CD4-positive, alpha-beta T cell treated with Interleukin-15 for 4 hours (primary cell): ENCODE measurements around the gene DDX10.

Experiments used
- DNase-seq: peaks from one replicate; pipeline ENCODE4 v3.0.0-alpha.2; 2020; ENCODE audit warnings: low spot score

The DDX10 gene

DNA sequence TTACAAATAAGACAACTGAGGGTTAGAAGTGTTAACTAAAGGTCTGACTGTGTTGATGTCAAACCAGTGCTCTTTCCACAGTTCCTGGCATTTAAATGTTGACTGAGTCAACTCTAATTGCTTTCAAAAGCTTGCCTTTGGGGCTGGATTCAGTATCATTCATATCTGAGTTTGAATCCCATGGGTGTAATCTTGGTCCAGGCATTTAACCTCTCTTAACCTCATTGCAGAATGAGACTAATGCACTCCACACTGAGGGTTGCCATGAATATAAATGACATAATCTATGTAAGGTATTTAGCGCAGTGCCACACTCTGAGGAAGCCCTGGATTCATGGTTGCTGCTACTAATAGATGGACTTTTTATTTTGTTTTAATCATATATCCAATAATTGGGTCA lies 274.3 kb downstream of the DDX10 start:
- DNase-seq = no peak

DNA sequence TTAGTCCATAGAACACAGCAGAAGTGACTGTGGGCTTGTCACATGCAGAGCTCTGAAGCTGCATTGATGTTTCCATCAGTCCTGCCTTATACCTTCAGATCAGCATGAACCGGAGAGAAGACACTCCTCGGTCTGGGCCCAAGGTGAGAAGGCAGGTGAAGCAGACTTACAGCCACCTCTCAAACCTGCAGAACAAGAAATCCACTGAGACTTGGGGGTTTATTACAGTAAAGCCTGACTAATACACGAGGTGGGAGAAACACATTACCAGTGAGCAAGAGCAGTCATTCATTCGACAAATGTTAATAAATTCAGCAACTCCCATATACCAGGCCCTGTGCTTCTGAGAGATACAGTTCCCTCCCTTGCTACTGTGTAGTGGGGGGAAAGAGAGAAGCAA lies 279.0 kb downstream of the DDX10 start:
- no peak for DNase-seq

DNA sequence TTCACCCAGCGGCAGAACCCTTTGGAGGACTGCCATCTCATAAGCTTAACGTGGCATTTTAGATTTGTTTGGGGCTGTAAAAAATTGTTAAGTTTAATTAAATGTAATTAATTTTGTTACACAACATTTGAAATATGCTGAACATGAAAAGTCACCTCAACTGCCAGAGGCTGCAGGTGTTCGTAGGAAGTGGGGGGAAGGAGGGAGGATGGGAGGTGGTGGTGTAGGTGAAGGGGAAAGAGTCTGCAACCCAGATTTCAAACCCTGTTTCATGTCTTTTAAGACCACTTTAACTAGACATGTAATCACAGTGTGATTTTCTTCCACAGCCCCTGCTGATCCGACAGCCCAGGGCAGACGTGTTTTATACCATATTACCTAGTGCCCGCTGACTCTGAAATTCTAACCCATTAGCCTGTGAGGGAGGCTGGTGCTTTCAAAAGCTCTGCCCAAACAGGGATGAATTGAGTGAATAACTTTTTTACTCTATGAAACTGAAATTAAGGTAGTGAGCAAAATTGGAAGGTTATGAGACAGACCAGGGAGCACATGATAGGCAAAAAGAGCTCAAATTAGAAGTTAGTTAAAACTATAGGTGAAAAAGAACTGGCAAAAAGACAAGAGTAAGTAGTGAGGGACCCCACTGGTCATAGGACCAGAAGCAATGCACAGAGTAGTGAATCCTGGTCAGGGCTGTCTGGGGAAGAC lies 279.8 kb downstream of the DDX10 start:
- no peak for DNase-seq

DNA sequence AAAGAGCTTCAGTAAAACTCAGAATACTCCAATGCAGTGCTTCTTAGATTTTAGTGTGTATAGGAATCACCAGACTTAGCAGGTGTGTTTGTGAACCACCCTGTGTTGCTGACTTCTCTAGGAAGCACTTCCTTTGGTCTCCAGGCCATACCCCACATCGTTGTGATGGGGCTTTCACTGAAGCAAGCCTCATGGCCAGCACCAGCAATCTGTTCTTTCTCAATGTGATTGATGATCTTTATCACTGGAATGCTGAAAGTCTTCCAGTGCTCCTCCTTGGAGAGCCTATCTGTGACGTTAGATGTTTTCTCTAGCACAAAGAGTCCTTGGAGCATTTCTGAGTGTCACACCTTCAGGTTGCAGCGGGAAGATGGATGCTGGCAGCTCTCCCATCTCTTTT lies 280.5 kb downstream of the DDX10 start:
- no peak for DNase-seq

DNA sequence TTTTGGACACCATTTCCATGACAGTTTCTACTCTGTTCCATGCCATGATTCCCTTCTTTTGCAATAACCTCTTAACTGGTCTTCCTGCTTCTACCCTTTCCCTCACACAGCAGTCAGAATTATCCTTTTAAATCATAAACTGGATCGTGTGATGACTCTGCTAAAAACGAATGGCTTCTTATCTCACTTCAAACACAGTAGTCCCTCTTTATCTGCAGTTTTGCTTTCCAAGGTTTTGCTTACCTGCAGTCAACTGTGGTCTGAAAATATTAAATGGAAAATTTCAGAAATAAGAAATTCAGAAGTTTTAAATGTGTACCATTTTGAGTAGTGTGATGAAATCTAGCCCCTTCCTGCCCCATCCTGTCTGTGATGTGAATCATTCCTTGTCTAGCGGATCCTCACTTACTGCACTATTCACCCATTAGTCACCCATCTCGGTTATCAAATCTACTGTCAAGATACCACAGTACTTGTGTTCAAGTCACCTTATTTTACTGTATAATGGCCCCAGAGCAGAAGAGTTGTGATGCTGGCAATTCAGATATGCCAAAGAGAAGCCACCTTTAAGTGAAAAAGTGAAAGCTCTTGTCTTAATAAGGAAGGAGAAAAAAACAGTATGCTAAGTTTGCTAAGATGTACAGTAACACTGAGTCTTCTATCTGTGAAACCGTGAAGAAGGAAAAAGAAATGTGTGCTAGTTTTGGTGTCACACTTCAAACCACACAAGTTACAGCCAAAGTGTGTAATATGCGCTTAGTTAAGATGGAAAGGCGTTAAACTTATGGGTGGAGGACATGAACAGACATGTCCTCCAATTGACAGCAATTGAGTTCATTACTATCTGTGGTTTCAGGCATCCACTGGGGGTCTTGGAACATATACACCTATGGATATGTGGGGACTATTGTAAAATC lies 283.0 kb downstream of the DDX10 start:
- no peak for DNase-seq

DNA sequence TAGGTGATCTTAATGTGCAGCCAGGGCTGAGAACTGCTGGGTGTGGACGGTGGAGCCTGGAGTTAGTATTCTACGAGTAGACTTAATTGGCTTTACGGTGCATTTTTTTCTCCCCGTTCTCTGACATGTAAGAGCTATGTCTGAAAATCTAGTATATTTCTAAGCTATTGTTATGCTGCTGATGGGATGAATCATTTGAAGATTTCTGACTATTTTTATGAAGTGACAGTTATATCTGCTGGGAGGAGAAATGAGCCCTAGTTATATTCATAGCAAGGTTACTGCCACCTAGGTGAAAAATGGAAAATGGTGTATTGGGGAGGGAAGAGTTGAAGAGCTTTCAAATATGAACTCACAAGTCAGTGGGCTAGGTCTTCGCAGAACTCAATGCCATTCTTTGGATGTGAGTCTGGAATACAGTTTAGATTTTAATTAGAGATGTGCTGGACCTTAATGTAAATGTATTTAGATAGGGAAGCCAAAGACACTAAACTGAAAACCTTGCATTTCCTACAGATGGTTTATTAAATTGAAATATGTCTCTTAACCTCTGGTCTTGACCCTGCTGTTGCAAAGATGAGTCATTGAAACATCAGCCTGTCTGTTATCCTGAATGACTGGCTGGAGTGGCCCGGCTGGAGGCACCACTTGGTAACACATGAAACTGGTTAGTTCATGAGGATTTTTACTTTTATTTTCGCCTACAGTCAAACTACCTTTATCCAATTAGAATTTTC lies 293.7 kb downstream of the DDX10 start:
- DNase-seq = no peak

DNA sequence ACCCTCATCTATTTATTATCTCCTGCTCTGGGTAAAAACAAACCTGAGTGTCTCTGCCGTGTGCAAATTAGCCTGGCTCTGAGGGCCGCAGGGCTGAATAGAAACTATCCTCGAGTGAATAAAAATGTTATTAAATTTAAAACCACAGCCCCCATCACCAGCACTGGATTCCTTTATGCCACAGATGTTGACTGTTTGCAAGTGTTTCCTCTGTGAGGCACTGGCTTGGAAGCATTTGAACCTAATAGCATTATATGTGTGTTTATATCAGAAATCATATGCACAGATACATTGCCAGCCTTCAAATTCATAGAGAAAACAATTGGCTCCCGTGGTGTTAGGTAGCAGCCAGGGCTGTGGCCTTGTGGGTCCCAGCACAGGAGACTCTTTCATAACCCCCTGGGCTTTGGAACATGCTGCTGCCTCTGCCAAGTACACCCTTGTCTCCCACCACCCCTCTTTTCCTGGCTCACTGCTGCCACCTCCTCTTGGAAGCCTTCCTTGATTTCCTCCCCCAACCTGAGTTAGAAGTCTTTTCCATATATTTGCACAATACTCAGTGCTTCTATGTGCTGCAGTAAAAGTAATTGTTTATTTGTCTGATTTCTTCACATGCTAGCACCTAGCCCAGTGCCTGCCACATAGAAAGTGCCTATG lies 294.4 kb downstream of the DDX10 start:
- DNase-seq = no peak

DNA sequence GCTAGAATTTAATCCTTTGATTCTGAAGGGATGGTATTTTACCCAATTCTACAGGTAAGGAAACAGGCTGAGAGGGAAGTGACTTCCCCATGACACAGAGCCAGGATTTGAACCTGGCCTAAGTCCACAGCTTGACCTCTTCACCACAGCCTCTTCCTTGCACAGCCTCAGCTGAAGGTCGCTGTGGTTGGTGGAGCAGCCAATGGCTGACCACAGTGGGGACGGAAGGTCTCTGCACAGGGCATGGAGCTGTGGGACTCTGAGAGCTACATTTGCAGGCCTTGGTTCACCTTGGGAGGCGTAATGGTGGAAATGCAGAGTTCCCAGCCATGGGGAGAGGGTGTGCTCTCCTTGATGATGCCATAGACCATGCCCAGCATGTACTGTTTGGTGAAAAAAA lies 295.0 kb downstream of the DDX10 start:
- no peak for DNase-seq

DNA sequence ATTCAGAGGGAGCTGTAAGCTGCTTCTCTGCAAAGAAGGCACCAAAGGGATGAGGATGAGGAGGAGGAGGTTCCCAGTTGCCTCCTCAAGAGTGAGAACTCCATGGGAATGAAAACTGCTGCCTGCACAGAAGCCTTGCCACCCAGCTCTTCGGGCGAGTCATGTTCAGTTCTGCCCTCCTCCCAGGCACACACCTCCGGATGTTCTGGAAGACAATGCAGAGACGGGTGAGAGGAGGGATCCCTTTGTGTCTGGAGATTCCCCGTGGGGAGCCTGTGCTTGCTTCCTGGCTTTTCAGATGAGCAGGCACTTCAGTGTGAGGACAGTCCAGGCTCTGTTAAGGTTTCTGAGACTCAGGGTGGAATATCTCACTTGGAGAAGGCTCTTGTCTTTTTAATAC lies 295.6 kb downstream of the DDX10 start:
- no peak for DNase-seq

DNA sequence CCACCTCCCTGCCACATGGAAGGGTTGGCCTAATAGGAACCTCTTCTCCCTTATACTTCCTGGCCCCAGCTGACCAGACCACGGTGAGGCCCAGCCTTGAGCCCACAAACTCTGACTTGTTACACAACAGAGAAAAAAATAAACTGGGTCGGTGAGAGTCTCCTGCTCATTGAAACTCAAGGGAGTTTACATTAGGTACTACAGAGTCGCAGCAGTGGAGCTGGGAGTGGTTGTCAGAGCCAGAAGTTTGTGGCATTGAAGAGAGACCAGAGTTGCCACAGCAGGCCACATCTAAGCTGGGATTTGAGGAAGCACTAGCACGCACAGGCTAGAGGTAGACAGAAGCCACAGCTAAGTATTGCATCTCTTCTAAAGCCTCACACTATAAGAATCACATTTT lies 296.2 kb downstream of the DDX10 start:
- no peak for DNase-seq

DNA sequence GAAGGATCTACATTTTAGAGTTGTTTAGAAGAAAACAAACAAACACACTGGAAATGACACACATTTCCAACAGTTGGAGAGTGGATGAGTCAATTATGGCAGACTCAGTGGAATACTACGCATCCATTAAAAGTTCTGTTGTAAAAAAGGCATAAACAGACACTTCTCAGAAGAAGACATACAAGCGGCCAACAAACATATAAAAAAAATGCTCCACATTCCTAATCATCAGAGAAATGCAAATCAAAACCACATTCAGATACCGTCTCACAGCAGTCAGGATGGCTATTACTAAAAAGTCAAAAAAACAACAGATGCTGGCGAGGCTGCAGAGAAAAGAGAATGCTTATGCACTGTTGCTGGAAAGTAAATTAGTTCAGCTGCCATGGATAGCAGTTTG lies 298.2 kb downstream of the DDX10 start:
- no peak for DNase-seq

DNA sequence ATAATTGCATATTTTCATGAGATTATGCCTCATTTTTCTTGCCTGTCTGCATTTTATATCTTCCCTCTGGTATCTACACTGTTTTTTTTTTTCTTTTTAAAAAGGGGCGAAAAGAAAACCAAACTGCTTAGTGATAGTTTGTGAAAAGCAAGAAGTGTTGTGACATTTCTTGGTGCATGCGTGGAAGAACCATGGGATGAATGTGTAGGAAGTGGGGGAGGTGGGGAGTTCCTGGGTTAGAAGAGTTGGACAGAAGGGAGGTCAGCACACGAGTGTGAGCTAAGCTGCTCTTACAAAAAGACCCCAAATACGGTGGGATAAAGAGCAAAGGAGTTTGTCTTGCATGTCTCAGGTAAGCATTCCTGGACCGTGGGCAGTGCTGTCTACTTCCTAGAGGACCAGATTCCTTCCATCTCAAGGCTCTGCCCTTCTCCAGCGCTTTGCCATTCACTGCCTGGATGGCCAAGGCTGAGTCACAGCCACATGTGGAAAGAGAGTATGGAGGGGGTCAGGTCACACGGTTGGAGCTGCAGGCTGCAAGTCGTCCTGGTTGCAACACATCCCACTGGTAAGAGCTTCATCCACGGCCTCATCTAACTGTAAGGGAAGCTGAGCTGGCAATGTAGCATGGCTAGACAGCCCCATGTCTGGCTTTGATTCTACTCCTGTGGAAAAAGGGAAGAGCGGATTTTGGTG lies 300.6 kb downstream of the DDX10 start:
- DNase-seq = no peak

DNA sequence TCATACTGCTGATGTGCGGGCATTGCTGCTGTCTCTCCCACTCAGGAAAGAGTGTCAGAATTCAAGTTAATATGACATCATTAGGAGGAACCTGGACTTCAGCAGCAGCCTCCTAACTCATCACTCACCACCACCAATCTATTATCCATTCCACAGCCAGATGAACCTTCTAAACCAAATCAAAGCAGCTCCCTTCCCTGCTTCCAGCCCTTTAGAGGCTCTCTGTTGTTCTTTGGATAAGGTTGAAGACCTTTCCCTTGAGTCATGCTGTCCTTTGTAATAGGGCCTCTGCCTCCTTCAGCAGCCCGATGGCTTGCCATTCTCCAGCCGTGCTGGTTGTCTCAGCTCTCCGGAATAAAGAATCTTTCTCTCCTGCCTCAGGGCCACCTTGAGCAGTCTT lies 301.3 kb downstream of the DDX10 start:
- no peak for DNase-seq

DNA sequence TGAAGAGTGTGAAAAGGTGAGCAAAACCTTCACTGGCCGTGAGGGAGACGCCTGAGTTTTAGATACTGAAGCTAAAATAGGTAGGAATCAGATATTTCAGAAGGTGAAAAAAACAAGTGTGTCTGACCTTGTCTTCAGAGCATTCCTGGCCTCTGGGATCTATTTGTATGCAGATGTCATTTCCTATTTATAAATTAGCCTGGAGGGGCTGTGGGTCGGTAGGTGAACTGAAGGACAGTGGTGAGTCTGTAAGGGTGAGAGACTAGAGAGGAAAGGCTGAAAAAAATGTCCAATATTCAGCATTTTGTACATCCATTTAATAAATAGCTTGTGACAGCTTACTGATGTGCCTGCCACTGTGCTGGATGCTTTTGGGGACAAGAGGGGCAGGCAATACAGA lies 302.1 kb downstream of the DDX10 start:
- no peak for DNase-seq

DNA sequence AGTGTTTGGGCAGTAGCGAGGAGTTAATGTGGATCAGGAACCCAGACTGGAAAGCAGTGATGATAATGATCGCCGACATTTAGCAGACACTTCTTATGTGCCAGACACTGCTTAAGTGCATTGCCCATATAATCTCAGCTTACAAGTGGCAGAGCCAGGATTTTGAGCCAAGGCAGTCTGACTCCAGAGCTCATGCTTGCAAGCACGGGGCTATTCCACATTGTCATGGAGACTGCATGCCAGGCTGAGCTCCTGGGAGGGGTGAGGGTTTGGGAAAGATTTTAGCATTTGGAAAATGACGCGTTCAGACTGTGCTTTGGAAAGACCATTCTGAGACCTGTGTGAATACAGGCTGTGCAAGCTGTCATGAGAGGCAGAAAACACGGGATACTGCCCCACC lies 302.7 kb downstream of the DDX10 start:
- DNase-seq = no peak

DNA sequence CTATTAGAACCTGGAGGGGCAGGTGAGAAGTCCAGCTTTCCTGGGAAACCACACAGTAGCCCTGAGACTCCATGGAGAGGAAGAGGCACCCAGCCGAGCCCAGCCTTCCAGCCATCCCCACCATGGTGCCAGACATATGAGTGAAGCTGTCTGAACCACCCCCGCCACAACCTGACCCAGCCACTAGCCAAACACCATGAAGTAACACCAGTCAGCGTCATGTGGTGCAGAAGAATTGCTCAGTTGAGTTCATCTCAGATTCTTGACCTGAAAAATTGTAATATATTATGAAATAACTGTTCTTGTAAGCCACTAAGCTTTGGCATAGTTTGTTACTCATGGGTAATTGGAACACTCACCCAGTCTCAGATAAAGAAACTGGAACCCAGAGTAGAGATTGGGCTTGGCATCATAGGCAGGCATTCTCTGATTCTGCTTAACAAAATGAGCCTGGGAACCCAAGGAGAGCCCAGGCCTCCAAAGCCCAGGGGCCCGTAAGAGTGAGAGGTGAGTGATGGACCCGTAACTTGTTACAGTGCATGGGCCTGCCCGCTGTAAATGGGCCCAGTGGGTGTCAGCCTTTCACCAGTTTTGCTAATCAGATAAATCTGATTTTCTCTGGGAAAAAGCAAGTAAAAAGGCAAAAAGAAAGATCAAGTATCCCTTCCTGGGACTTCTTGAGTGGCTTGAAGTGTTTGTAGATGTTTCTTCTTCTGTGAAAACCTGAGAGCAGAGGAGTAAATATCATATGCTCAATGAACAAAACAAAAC lies 305.5 kb downstream of the DDX10 start:
- no peak for DNase-seq

DNA sequence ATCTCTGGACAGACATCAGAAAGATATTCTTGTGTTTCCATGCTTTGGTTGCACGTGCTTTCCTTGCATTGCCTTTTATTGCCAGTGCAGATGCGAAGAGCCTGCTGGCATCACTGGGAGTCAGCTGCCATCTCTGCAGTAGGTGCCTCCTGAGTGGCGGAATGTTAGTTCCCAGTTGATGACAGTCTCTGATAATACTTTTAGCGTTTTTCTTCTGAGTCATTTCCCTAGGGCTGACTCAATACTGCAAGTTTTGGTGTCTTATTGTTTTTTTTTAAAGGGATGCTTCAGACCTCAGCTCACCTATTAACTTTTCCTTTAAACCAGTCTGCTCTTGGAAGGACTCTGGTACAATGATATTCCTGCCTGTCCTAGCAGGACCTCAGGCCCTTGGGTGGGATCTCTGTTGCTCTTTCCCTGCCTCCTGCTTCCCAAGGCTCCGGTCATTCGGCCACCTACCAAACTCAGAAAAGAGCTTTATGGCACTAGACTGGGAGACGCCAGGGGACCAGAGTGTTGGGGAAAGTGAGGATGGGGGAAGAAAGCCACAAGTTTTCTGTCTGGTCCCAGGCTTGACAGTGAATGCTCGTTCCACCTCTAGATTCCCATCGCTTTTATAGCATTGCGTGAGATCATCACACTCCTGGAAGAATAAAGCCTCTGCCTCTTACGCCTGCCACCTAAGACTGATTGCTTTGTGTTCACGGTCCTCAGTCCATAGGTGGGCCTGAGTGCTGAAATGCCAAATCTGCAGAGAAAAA lies 308.7 kb downstream of the DDX10 start:
- no peak for DNase-seq

DNA sequence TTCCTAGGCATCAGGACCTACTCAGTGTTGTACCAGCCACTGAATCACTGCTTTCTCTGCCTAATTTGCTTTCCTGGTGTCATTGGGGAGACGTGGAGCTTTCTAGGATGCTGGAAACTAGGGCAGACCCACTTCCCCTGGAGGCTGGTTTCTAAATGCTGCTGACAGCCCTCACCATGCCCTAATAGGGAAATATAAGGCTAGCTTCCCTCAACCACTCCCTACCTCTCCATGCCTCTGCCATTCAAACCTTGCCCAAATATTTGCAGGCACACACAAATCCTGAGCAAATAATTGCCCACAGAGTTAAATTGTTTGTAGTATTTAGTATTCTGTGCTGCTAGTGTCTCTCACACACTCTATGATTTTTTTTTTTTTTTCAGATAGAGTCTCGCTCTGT lies 310.2 kb downstream of the DDX10 start:
- no peak for DNase-seq

DNA sequence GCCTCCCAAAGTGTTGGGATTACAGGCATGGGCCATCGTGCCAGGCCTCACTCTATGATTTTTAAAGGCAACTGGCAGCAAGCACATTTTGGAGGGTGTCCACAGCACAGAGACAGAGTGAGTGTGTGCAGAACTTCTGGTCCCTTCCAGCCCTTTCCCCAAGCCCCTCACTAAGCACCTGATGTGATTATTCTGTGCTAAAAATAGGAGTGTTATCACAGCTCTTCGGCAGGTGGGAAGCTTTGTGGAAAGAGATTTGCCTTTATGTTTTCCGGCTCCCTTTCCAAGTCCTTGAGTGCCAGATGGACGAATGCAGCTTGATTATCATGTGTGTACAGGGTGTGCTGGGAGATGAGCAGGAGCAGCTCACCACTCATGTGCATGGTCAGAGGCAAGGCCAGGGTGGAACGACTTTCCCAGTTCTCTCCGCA lies 310.8 kb downstream of the DDX10 start:
- no peak for DNase-seq
